ENCODE data around the gene ARHGAP22. TPM values are rescaled to one million over a fixed set of nuclear protein-coding genes. Genes with fewer than 3 reads are reported as not detected.

The ARHGAP22 gene
- total RNA-seq, 2 donors from 2014 or later: 4.4 to 8.6 TPM

DNA sequence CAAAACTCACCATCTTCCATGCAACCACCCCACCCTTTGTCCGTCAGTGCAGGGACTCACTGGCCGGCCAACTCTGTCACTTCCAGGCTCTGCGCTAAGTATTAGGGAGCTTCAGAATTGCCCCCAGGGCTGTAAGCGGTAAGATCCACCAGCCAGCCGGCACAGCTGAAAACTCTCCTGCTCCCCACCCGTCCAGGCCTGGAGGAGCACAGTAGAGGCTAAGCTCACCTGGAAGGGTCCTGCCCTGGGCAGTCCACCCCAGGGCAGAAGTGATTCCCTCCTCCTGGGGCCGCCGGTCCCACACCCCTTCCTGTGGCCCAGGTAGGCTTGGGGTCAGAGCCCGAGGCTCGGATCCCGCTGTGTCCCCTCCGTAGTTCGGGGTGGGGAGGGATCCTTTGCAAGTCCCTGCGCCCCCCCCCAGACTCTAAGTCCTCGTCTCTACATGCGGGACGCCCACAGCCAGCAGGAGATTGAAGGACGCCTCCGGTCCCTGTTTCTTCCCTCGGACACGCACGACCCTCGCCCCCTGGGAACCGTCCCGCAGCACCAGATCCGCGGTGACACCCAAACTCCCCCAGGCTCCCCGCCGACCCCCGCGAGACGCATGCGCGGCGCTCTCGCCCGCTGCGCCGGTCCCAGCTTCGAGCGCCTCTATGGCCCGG lies 138.9 kb downstream of the ARHGAP22 start:
- H3K27ac ChIP-seq: peak overlapping the region; percentile 16 to 54
- H3K27me3 ChIP-seq (replicated peaks; ENCODE audit: insufficient read depth): no peaks in the 10 kb centered on the region
- 21% methylated on average over 36 of the region's 42 CpGs for WGBS
- peak overlapping the region; percentile 21 to 25 for H3K4me3 ChIP-seq
- H3K9me3 ChIP-seq: no peaks in the 10 kb centered on the region
- no peaks in the 10 kb centered on the region for H3K36me3 ChIP-seq
- no peak for TF ChIP-seq POLR2AphosphoS5 (IDR thresholded peaks at IDR 0.05)
- no peak for TF ChIP-seq POLR2A (IDR thresholded peaks at IDR 0.05)
- TF ChIP-seq, protein P1, sequence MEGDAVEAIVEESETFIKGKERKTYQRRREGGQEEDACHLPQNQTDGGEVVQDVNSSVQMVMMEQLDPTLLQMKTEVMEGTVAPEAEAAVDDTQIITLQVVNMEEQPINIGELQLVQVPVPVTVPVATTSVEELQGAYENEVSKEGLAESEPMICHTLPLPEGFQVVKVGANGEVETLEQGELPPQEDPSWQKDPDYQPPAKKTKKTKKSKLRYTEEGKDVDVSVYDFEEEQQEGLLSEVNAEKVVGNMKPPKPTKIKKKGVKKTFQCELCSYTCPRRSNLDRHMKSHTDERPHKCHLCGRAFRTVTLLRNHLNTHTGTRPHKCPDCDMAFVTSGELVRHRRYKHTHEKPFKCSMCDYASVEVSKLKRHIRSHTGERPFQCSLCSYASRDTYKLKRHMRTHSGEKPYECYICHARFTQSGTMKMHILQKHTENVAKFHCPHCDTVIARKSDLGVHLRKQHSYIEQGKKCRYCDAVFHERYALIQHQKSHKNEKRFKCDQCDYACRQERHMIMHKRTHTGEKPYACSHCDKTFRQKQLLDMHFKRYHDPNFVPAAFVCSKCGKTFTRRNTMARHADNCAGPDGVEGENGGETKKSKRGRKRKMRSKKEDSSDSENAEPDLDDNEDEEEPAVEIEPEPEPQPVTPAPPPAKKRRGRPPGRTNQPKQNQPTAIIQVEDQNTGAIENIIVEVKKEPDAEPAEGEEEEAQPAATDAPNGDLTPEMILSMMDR (IDR thresholded peaks at IDR 0.05): no peak
- no peak for DNase-seq (ENCODE audit: low spot score)
- intact Hi-C loops (cut with DNase I): no loop called here
- H3K4me1 ChIP-seq (replicated peaks): no peaks in the 10 kb centered on the region

DNA sequence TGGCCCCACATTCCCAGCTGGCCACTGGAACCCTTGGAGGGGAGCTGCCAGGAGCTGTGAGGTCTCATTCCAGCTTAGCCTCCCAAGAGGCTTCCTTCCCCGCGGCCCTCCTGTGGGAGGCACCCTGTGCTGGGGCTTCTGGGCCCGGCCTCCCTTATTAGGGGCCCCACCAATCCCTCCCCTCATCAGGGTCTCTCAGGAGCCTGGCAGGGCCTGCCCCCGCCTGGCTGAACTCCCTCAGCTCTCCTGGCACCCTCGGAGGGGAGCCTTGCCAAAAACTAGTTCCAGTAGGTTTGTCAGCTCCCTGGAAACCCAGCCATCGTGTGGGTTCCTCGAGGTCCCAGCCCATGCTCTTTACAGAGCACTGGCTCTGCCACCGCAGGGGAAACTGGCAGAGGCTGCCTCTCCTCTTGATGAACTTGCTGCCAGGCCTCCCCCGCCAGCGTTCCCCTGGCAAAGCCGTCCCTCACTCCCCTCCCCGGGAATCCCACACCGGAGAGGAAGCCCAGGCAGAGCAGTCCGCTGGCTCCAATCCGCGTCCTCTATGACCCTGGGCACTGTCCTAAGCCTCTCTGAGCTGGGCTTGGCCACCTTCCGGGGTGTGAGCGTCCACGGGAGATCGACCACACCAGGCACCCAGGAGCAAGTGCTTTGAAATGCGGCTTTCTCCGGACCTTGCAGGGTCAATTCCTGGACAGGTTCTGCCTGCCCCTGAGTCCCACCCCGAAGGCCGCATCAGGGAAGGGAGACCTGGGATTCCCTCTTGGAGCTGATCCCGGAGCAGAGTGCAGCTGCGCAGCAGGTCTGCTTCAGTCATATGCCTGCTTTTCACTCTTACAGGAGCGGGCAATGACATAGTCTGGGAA lies 139.8 kb downstream of the ARHGAP22 start:
- intact Hi-C loops (cut with DNase I): no loop called here
- H3K4me3 ChIP-seq: no peak overlapping the region
- no peaks in the 10 kb centered on the region for H3K4me1 ChIP-seq (replicated peaks)
- H3K36me3 ChIP-seq: no peaks in the 10 kb centered on the region
- WGBS: 21% methylated on average over 27 of the region's 27 CpGs
- DNase-seq (ENCODE audit: low spot score): peak; percentile 47
- no peaks in the 10 kb centered on the region for H3K27me3 ChIP-seq (replicated peaks; ENCODE audit: insufficient read depth)
- no peak for TF ChIP-seq POLR2AphosphoS5 (IDR thresholded peaks at IDR 0.05)
- no peak for TF ChIP-seq POLR2A (IDR thresholded peaks at IDR 0.05)
- TF ChIP-seq, protein P1 (IDR thresholded peaks at IDR 0.05): no peak
- H3K27ac ChIP-seq: peak overlapping the region in 1 of 2 donors; percentile 54
- no peaks in the 10 kb centered on the region for H3K9me3 ChIP-seq

DNA sequence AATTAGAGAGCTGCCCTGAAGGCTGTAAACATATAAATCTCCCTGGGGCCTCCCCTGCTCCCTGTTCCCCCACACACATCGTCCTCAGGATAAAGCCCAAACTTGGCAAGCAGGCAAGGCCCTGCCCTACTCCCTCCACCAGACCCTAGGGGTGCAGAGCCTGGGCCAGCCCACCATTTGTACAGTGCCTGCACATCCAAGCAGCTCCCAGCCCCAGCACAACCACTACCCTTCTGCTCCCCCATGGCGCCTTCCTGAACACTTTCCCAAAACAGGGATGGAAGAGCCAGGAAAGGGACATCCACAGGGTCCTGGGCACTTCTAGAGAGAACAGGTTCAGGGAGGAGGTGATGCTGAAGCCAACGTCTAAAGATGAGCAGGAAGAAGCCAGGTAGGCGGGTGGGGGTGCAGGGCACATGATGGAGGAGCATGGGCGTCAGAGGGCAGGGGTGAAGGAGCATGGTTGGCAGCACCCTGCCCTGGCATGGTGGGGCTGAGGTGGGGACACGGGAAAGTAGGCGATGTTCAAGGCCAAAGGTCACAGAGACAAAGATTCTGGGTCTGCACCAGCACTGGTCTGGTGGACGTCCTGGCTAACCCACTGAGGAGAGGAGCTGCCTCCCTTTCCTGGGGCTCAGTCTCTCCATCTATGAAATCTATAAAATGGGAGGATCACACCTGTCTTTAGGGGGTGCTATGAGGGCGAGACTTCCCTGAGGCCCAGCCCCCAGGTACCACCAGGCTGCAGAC lies 140.6 kb downstream of the ARHGAP22 start:
- DNase-seq (ENCODE audit: low spot score): no peak
- H3K27me3 ChIP-seq (replicated peaks; ENCODE audit: insufficient read depth): no peaks in the 10 kb centered on the region
- TF ChIP-seq POLR2A (IDR thresholded peaks at IDR 0.05): no peak
- TF ChIP-seq, protein P1 (IDR thresholded peaks at IDR 0.05): no peak
- no peak for TF ChIP-seq POLR2AphosphoS5 (IDR thresholded peaks at IDR 0.05)
- H3K36me3 ChIP-seq: no peaks in the 10 kb centered on the region
- H3K27ac ChIP-seq: no peak overlapping the region
- no peaks in the 10 kb centered on the region for H3K4me1 ChIP-seq (replicated peaks)
- intact Hi-C loops (cut with DNase I): no loop called here
- no peak overlapping the region for H3K4me3 ChIP-seq
- no peaks in the 10 kb centered on the region for H3K9me3 ChIP-seq
- WGBS: 72% methylated on average over 9 of the region's 9 CpGs

DNA sequence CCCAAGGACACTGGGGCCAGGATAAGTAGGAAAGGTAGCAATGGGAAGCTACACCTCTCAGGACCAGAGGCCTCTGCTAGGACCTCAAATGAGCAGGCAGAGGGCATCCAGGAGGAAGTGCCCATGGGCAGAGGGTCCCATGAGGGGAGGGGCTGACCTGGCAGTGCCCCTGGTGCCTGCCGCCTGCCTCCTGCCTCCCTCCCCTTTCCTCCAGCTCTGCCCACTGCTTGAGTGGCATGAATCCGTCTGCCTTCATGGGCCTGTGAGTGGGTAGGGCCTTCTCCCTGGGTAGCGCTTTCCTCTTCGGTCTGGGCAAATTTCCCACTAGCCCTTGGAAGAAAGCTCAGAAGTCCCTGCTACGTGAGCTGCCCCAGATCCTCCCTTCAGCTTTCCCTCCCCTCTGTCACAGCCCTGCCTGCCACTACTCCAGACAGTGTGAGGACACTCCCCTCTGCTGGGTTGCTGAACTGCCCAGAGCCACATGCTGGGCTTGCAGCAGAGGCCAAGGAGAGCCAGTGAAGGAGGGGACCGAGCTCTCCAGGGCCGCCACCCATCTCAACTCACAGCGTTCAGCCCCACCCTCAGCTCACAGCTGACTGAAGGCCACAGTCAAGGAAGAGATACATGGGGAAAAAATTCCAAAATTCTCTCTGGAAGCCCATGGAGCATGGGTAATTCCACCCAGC lies 141.4 kb downstream of the ARHGAP22 start:
- whole genome bisulfite sequencing: 63% methylated on average over 8 of the region's 8 CpGs
- no peaks in the 10 kb centered on the region for H3K9me3 ChIP-seq
- intact Hi-C loops (cut with DNase I): no loop called here
- H3K4me1 ChIP-seq (replicated peaks): no peaks in the 10 kb centered on the region
- TF ChIP-seq POLR2AphosphoS5 (IDR thresholded peaks at IDR 0.05) (no peak), POLR2A (IDR thresholded peaks at IDR 0.05) (no peak)
- TF ChIP-seq, protein P1 (IDR thresholded peaks at IDR 0.05): no peak
- no peaks in the 10 kb centered on the region for H3K27me3 ChIP-seq (replicated peaks; ENCODE audit: insufficient read depth)
- no peak overlapping the region for H3K27ac ChIP-seq
- DNase-seq (ENCODE audit: low spot score): no peak
- H3K4me3 ChIP-seq: no peak overlapping the region
- no peaks in the 10 kb centered on the region for H3K36me3 ChIP-seq
